GM23338 (cell line): ENCODE results near the gene ZNF518A. TPM values are rescaled to one million over a fixed set of nuclear protein-coding genes. Genes with fewer than 3 reads are reported as not detected.

Source experiments
- ATAC-seq: fragments of 200-7000 bp; cut with Tn5 transposase; 3 replicates; pipeline ENCODE4 v1.9.1; 2020
- DNase-seq: peaks from one replicate; pipeline ENCODE4 v3.0.0-alpha.2; 2015; ENCODE audit warnings: low spot score
- H2AFZ ChIP-seq: fragments of 200-600 bp; sonication (generic); 2 replicates; pipeline ENCODE4 v1.8.0; 2016; ENCODE audit warnings: antibody characterized with exemption, mild to moderate bottlenecking, moderate library complexity
- H3F3A ChIP-seq: fragments of 200-600 bp; sonication (generic); replicated peaks from 2 replicates; pipeline ENCODE4 v1.8.0; 2017; ENCODE audit warnings: antibody characterized with exemption, mixed run types, low read depth
- H3K27ac ChIP-seq: fragments of 200-600 bp; sonication (generic); 2 replicates; pipeline ENCODE4 v1.6.1; 2016; ENCODE audit warnings: low read depth
- H3K27me3 ChIP-seq: fragments of 200-600 bp; sonication (generic); 2 replicates; pipeline ENCODE4 v1.8.0; 2016; ENCODE audit warnings: mild to moderate bottlenecking, mixed run types, moderate library complexity; ENCODE audit not compliant: insufficient read depth
- H3K36me3 ChIP-seq: fragments of 200-600 bp; sonication (generic); 2 replicates; pipeline ENCODE4 v1.8.0; 2016; ENCODE audit warnings: mild to moderate bottlenecking; ENCODE audit not compliant: insufficient read depth
- H3K4me1 ChIP-seq: fragments of 200-600 bp; sonication (generic); 2 replicates; pipeline ENCODE4 v1.8.0; 2016; ENCODE audit warnings: mild to moderate bottlenecking, moderate library complexity; ENCODE audit not compliant: insufficient read depth
- H3K4me2 ChIP-seq: fragments of 200-600 bp; sonication (generic); 2 replicates; pipeline ENCODE4 v1.7.1; 2017; ENCODE audit warnings: mixed run types
- H3K4me3 ChIP-seq: fragments of 200-600 bp; sonication (generic); 2 replicates; pipeline ENCODE4 v1.6.1; 2016; ENCODE audit warnings: mixed run types
- H3K79me2 ChIP-seq: fragments of 200-600 bp; sonication (generic); replicated peaks from 2 replicates; pipeline ENCODE4 v1.8.0; 2017; ENCODE audit warnings: mild to moderate bottlenecking; ENCODE audit not compliant: insufficient read depth
- H3K9me2 ChIP-seq: fragments of 200-600 bp; sonication (generic); 2 replicates; pipeline ENCODE4 v1.8.0; 2017; ENCODE audit not compliant: insufficient read depth
- H4K20me1 ChIP-seq: fragments of 200-600 bp; sonication (generic); replicated peaks from 2 replicates; pipeline ENCODE4 v1.8.0; 2017; ENCODE audit warnings: mild to moderate bottlenecking; ENCODE audit not compliant: insufficient read depth
- H3K27ac Mint-ChIP-seq: 2 replicates; pipeline ENCODE4 v1.8.0; 2020; ENCODE audit warnings: inconsistent platforms, mild to moderate bottlenecking, moderate library complexity, mixed read lengths
- H3K27me3 Mint-ChIP-seq: 3 replicates; pipeline ENCODE4 v1.8.0; 2022; ENCODE audit warnings: low read depth, mild to moderate bottlenecking, moderate library complexity, mixed read lengths, inconsistent platforms; ENCODE audit not compliant: insufficient read depth, poor library complexity
- H3K36me3 Mint-ChIP-seq: 3 replicates; pipeline ENCODE4 v1.8.0; 2021; ENCODE audit warnings: low read depth, mild to moderate bottlenecking, inconsistent platforms, moderate library complexity, mixed read lengths
- H3K4me1 Mint-ChIP-seq: 3 replicates; pipeline ENCODE4 v1.8.0; 2020; ENCODE audit warnings: mild to moderate bottlenecking, inconsistent platforms, mixed read lengths
- H3K4me3 Mint-ChIP-seq: 3 replicates; pipeline ENCODE4 v1.8.0; 2021; ENCODE audit warnings: moderate library complexity, mild to moderate bottlenecking, inconsistent platforms, mixed read lengths
- H3K9me3 Mint-ChIP-seq: 3 replicates; pipeline ENCODE4 v1.8.0; 2020; ENCODE audit warnings: moderate library complexity, mild to moderate bottlenecking, inconsistent platforms, mixed read lengths
- EZH2 ChIP-seq: fragments of 200-600 bp; sonication (generic); IDR thresholded peaks from one replicate; pipeline ENCODE4 v1.8.0; 2017; ENCODE audit warnings: antibody characterized with exemption, mild to moderate bottlenecking, low read depth; ENCODE audit not compliant: unreplicated experiment
- JUNB ChIP-seq: IDR thresholded peaks from one replicate; pipeline ENCODE4 v1.6.1; 2016; ENCODE audit warnings: antibody characterized with exemption; ENCODE audit not compliant: unreplicated experiment
- POLR2AphosphoS5 ChIP-seq: IDR thresholded peaks from 2 replicates; pipeline ENCODE4 v1.6.1; 2016; ENCODE audit warnings: antibody characterized with exemption, low read depth
- STAT1 ChIP-seq: IDR thresholded peaks from one replicate; pipeline ENCODE4 v1.6.1; 2016; ENCODE audit warnings: antibody characterized with exemption; ENCODE audit not compliant: unreplicated experiment
- ZNF331 ChIP-seq: fragments of 250-450 bp; sonication (Bioruptor Pico); IDR thresholded peaks from 2 replicates; pipeline ENCODE4 v1.5.0; 2020; ENCODE audit warnings: low read depth, mild to moderate bottlenecking, moderate library complexity
- polyA plus RNA-seq: library from polyadenylated mRNA; unstranded; fragments of >200 nt; fragmentation: Nextera tagmentation; extraction: Ambion mirVana; gene quantifications from 2 replicates; pipeline ENCODE4 v1.2.1, GENCODE V29; 2016
- total RNA-seq: library from RNA; depleted of rRNA; stranded (reverse); fragments of >200 nt; shearing (Covaris generic); gene quantifications from 2 replicates; pipeline ENCODE4 v1.2.3, GENCODE V29; 2014
- TF ChIP-seq, protein P1 (sequence below): IDR thresholded peaks from 2 replicates; pipeline ENCODE4 v1.6.1; 2016; ENCODE audit warnings: antibody characterized with exemption
- TF ChIP-seq, protein P2 (sequence below), 2 experiments: fragments of 200-600 bp in 1 of 2; sonication (generic) in 1 of 2; conservative IDR thresholded peaks; 2 replicates each; pipeline versions ENCODE4 v1.5.1 to v1.6.1; 2016 to 2017; ENCODE audit warnings: antibody characterized with exemption in 2 of 2, low read depth in 2 of 2, mild to moderate bottlenecking in 2 of 2, moderate library complexity in 1 of 2
- TF ChIP-seq, protein P3 (sequence below): fragments of 250-450 bp; sonication (Bioruptor Pico); IDR thresholded peaks from 2 replicates; pipeline ENCODE4 v1.5.0; 2020; ENCODE audit warnings: mild to moderate bottlenecking, moderate library complexity
- TF ChIP-seq, protein P4 (sequence below): IDR thresholded peaks from one replicate; pipeline ENCODE4 v1.6.1; 2018; ENCODE audit warnings: antibody characterized with exemption; ENCODE audit not compliant: unreplicated experiment

ZNF518A gene
- total and polyA plus RNA-seq, 2 experiments from 2014 or later, result 44.6 to 52.1 TPM

DNA sequence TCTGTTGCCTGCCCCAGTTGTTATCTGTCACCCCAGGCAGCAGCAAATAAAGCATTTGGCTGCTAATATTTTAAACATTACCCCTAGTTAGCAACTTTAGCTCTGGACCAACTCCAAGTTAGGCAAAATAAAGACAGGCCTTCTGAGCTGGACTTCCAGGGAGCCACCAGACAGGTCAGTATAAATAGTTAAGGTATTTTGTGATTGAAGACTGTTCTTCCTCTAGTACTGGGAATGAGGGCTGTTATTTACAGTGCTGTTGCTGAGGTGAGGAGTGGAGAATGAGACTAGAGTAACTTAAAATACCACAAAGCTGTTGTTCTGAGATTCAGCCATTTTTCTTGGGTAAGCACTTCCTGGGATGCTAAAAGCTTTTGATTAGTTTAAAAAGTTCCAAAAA lies 40.1 kb downstream of the ZNF518A start:
- H3K9me3 Mint-ChIP-seq, result peaks cover 21% of the 10 kb centered on the region; the same call in 2 of the 3 replicates

More for the DNA sequence above, 40.1 kb downstream of the ZNF518A start:
- no peak overlapping the region for H3K4me3 Mint-ChIP-seq
- no peak overlapping the region for H3K27ac Mint-ChIP-seq
- Histone ChIP-seq H3K79me2 (no peaks in the 10 kb centered on the region), H3K27me3 (no peaks in the 10 kb centered on the region), H4K20me1 (no peaks in the 10 kb centered on the region), H3K27ac (no peak overlapping the region), H3K4me2 (no peak overlapping the region), H3K4me3 (no peak overlapping the region), H2AFZ (no peak overlapping the region), H3K4me1 (no peaks in the 10 kb centered on the region), H3K9me2 (peaks cover 3% of the 10 kb centered on the region; the same call in 1 of the 2 replicates), H3K36me3 (no peaks in the 10 kb centered on the region), H3F3A (no peaks in the 10 kb centered on the region)
- H3K36me3 Mint-ChIP-seq, result peaks cover 16% of the 10 kb centered on the region
- peak; percentile 30 for DNase-seq
- no peaks in the 10 kb centered on the region for H3K4me1 Mint-ChIP-seq
- peak; percentile 73 for ATAC-seq
- no peaks in the 10 kb centered on the region for H3K27me3 Mint-ChIP-seq
- no peak for TF ChIP-seq JUNB
- TF ChIP-seq, protein P1, sequence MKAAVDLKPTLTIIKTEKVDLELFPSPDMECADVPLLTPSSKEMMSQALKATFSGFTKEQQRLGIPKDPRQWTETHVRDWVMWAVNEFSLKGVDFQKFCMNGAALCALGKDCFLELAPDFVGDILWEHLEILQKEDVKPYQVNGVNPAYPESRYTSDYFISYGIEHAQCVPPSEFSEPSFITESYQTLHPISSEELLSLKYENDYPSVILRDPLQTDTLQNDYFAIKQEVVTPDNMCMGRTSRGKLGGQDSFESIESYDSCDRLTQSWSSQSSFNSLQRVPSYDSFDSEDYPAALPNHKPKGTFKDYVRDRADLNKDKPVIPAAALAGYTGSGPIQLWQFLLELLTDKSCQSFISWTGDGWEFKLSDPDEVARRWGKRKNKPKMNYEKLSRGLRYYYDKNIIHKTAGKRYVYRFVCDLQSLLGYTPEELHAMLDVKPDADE, result no peak
- TF ChIP-seq EZH2, result no peak
- TF ChIP-seq, protein P2, sequence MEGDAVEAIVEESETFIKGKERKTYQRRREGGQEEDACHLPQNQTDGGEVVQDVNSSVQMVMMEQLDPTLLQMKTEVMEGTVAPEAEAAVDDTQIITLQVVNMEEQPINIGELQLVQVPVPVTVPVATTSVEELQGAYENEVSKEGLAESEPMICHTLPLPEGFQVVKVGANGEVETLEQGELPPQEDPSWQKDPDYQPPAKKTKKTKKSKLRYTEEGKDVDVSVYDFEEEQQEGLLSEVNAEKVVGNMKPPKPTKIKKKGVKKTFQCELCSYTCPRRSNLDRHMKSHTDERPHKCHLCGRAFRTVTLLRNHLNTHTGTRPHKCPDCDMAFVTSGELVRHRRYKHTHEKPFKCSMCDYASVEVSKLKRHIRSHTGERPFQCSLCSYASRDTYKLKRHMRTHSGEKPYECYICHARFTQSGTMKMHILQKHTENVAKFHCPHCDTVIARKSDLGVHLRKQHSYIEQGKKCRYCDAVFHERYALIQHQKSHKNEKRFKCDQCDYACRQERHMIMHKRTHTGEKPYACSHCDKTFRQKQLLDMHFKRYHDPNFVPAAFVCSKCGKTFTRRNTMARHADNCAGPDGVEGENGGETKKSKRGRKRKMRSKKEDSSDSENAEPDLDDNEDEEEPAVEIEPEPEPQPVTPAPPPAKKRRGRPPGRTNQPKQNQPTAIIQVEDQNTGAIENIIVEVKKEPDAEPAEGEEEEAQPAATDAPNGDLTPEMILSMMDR (conservative IDR thresholded peaks at IDR 0.05; ENCODE audit: low read depth in 2 of 2), result peak; percentile 8 to 35; a peak in 2 of 4 replicates
- TF ChIP-seq, protein P3, sequence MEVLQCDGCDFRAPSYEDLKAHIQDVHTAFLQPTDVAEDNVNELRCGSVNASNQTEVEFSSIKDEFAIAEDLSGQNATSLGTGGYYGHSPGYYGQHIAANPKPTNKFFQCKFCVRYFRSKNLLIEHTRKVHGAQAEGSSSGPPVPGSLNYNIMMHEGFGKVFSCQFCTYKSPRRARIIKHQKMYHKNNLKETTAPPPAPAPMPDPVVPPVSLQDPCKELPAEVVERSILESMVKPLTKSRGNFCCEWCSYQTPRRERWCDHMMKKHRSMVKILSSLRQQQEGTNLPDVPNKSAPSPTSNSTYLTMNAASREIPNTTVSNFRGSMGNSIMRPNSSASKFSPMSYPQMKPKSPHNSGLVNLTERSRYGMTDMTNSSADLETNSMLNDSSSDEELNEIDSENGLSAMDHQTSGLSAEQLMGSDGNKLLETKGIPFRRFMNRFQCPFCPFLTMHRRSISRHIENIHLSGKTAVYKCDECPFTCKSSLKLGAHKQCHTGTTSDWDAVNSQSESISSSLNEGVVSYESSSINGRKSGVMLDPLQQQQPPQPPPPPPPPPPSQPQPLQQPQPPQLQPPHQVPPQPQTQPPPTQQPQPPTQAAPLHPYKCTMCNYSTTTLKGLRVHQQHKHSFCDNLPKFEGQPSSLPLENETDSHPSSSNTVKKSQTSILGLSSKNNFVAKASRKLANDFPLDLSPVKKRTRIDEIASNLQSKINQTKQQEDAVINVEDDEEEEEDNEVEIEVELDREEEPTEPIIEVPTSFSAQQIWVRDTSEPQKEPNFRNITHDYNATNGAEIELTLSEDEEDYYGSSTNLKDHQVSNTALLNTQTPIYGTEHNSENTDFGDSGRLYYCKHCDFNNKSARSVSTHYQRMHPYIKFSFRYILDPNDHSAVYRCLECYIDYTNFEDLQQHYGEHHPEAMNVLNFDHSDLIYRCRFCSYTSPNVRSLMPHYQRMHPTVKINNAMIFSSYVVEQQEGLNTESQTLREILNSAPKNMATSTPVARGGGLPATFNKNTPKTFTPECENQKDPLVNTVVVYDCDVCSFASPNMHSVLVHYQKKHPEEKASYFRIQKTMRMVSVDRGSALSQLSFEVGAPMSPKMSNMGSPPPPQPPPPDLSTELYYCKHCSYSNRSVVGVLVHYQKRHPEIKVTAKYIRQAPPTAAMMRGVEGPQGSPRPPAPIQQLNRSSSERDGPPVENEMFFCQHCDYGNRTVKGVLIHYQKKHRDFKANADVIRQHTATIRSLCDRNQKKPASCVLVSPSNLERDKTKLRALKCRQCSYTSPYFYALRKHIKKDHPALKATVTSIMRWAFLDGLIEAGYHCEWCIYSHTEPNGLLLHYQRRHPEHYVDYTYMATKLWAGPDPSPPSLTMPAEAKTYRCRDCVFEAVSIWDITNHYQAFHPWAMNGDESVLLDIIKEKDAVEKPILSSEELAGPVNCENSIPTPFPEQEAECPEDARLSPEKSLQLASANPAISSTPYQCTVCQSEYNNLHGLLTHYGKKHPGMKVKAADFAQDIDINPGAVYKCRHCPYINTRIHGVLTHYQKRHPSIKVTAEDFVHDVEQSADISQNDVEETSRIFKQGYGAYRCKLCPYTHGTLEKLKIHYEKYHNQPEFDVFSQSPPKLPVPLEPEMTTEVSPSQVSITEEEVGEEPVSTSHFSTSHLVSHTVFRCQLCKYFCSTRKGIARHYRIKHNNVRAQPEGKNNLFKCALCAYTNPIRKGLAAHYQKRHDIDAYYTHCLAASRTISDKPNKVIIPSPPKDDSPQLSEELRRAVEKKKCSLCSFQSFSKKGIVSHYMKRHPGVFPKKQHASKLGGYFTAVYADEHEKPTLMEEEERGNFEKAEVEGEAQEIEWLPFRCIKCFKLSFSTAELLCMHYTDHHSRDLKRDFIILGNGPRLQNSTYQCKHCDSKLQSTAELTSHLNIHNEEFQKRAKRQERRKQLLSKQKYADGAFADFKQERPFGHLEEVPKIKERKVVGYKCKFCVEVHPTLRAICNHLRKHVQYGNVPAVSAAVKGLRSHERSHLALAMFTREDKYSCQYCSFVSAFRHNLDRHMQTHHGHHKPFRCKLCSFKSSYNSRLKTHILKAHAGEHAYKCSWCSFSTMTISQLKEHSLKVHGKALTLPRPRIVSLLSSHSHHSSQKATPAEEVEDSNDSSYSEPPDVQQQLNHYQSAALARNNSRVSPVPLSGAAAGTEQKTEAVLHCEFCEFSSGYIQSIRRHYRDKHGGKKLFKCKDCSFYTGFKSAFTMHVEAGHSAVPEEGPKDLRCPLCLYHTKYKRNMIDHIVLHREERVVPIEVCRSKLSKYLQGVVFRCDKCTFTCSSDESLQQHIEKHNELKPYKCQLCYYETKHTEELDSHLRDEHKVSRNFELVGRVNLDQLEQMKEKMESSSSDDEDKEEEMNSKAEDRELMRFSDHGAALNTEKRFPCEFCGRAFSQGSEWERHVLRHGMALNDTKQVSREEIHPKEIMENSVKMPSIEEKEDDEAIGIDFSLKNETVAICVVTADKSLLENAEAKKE, result no peak
- TF ChIP-seq STAT1, result no peak
- no peak for TF ChIP-seq POLR2AphosphoS5
- TF ChIP-seq ZNF331, result no peak
- TF ChIP-seq, protein P4, sequence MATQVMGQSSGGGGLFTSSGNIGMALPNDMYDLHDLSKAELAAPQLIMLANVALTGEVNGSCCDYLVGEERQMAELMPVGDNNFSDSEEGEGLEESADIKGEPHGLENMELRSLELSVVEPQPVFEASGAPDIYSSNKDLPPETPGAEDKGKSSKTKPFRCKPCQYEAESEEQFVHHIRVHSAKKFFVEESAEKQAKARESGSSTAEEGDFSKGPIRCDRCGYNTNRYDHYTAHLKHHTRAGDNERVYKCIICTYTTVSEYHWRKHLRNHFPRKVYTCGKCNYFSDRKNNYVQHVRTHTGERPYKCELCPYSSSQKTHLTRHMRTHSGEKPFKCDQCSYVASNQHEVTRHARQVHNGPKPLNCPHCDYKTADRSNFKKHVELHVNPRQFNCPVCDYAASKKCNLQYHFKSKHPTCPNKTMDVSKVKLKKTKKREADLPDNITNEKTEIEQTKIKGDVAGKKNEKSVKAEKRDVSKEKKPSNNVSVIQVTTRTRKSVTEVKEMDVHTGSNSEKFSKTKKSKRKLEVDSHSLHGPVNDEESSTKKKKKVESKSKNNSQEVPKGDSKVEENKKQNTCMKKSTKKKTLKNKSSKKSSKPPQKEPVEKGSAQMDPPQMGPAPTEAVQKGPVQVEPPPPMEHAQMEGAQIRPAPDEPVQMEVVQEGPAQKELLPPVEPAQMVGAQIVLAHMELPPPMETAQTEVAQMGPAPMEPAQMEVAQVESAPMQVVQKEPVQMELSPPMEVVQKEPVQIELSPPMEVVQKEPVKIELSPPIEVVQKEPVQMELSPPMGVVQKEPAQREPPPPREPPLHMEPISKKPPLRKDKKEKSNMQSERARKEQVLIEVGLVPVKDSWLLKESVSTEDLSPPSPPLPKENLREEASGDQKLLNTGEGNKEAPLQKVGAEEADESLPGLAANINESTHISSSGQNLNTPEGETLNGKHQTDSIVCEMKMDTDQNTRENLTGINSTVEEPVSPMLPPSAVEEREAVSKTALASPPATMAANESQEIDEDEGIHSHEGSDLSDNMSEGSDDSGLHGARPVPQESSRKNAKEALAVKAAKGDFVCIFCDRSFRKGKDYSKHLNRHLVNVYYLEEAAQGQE, result no peak
